ENCODE results near the gene ERGIC1. TPM values are rescaled to one million over a fixed set of nuclear protein-coding genes. Genes with fewer than 3 reads are reported as not detected.

The ERGIC1 gene
- total and polyA plus RNA-seq, 9 donors: 41.7 to 147 (median 92.3) TPM

GRCh38 chr5:172871536-172871935, 37.5 kb downstream of the ERGIC1 start:
- whole genome bisulfite sequencing, 3 donors: 62 to 84% (median 64%) methylated on average over 3 of the region's 3 CpGs
- Histone ChIP-seq H3K4me1 (ENCODE audit: insufficient read depth) (peaks cover 45% of the 10 kb centered on the region), H3K36me3 (no peaks in the 10 kb centered on the region), H3K9me3 (no peaks in the 10 kb centered on the region), H3K27me3 (no peaks in the 10 kb centered on the region), H3K4me3 (no peak overlapping the region), H3K27ac (peak overlapping the region; percentile 74 to 76)
- intact Hi-C loops (cut with DNase I): loop anchor here in 1 of 4 donors (2.0 kb wide), 1 partner anchor 29 kb away; no protein-coding TSS in a partner anchor
- no peak for DNase-seq
- TF ChIP-seq EP300 (IDR thresholded peaks at IDR 0.05): no peak
- TF ChIP-seq CTCF (IDR thresholded peaks at IDR 0.05): no peak
- TF ChIP-seq POLR2A (IDR thresholded peaks at IDR 0.05): no peak

- peak in 1 of 5 donors; percentile 43 for DNase-seq
Observed at GRCh38 chr5:172871982-172872381, 37.9 kb downstream of the ERGIC1 start.

DNA sequence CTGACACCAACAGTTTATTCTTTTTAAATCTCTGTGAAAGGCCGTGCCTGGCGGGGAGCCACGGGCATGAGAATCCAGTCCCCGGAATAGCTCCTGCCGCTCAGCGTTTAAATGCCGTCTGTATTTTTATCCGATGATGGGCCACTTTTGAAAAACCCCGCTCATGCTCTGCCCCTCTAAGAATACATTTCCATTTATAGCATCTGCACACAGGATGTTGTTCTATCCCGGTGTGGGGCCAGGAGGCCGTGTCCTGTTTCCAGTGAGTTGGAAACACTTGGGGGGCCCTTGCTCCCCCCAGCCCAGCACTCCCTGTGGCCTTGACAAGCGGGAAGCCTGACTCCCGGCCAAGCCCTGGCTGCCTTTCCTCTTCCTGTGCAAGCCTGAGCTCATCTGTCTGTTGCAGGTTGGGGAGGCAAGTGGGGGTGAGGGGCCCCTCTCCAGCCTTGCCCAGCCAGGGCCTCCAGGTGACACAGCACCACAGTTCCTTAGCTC, 39.0 kb downstream of the ERGIC1 start:
- TF ChIP-seq CTCF (IDR thresholded peaks at IDR 0.05) (no peak), EP300 (IDR thresholded peaks at IDR 0.05) (peak; percentile 65), POLR2A (IDR thresholded peaks at IDR 0.05) (no peak)
- H3K27me3 ChIP-seq: no peaks in the 10 kb centered on the region
- H3K27ac ChIP-seq: peak overlapping the region; percentile 76 to 85
- no peaks in the 10 kb centered on the region for H3K9me3 ChIP-seq
- 0 to 4% (median 3%) methylated on average over 13 of the region's 13 CpGs for WGBS, 3 donors
- intact Hi-C loops (cut with DNase I): loop anchor here in 1 of 4 donors (2.0 kb wide), 1 partner anchor 102 kb away; the partner anchor contains the start of gene DUSP1
- H3K36me3 ChIP-seq: no peaks in the 10 kb centered on the region
- peak; percentile 96 to 99 (median 98) for DNase-seq
- H3K4me1 ChIP-seq (ENCODE audit: insufficient read depth): peaks cover 40% of the 10 kb centered on the region
- no peak overlapping the region for H3K4me3 ChIP-seq

More at GRCh38 chr5:172871982-172872381, 37.9 kb downstream of the ERGIC1 start:
- H3K27me3 ChIP-seq: no peaks in the 10 kb centered on the region
- peaks cover 41% of the 10 kb centered on the region for H3K4me1 ChIP-seq (ENCODE audit: insufficient read depth)
- WGBS, 3 donors: 42 to 50% (median 46%) methylated on average over 5 of the region's 5 CpGs
- no peaks in the 10 kb centered on the region for H3K36me3 ChIP-seq
- no peak overlapping the region for H3K4me3 ChIP-seq
- H3K27ac ChIP-seq: peak overlapping the region; percentile 74 to 76
- intact Hi-C loops (cut with DNase I): loop anchor here in 1 of 4 donors (2.0 kb wide), 2 partner anchors 29 to 101 kb away; partner anchors contain the start of gene DUSP1
- TF ChIP-seq POLR2A (IDR thresholded peaks at IDR 0.05) (no peak), CTCF (IDR thresholded peaks at IDR 0.05) (no peak), EP300 (IDR thresholded peaks at IDR 0.05) (no peak)
- no peaks in the 10 kb centered on the region for H3K9me3 ChIP-seq

GRCh38 chr5:172873513-172873912, 39.5 kb downstream of the ERGIC1 start:
- intact Hi-C loops (cut with DNase I): loop anchor here in 1 of 4 donors (2.0 kb wide), 1 partner anchor 103 kb away; the partner anchor contains the start of gene DUSP1
- H3K9me3 ChIP-seq: no peaks in the 10 kb centered on the region
- H3K27me3 ChIP-seq: no peaks in the 10 kb centered on the region
- peaks cover 41% of the 10 kb centered on the region for H3K4me1 ChIP-seq (ENCODE audit: insufficient read depth)
- peak in 1 of 5 donors; percentile 45 for DNase-seq
- WGBS, 3 donors: 60 to 73% (median 65%) methylated on average over 3 of the region's 3 CpGs
- no peak overlapping the region for H3K4me3 ChIP-seq
- no peak for TF ChIP-seq CTCF (IDR thresholded peaks at IDR 0.05)
- TF ChIP-seq EP300 (IDR thresholded peaks at IDR 0.05): no peak
- TF ChIP-seq POLR2A (IDR thresholded peaks at IDR 0.05): no peak
- no peaks in the 10 kb centered on the region for H3K36me3 ChIP-seq
- peak overlapping the region; percentile 76 to 85 for H3K27ac ChIP-seq

Data from ovary (tissue), 9 donors.